ENCODE data around the gene PITPNM3. TPM values are rescaled to one million over a fixed set of nuclear protein-coding genes. Genes with fewer than 3 reads are reported as not detected.

The PITPNM3 gene
- polyA plus RNA-seq, 3 donors, result 0.29 TPM; not detected in 2

DNA sequence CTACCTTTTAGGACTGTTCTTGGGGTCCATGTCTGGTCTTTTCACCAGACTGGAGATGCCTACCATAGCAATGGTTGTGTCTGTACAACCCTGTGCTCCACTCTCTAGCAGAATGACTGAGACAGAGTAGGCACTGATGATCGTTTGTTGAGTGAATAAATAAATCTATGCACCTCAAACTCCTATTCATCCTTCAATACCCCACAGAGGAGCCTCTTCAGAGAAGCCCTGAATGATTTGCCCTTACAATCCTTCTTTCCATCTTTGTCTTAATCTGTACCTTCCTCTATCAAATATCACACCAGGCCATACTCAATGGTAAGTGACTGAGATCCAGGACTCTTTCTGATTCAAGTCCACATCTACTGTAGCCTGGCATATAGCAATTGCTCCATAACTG lies 88.8 kb downstream of the PITPNM3 start:
- Histone ChIP-seq H3K9ac (ENCODE audit: insufficient read depth, low read length, poor library complexity, severe bottlenecking) (no peak overlapping the region), H3K9me3 (replicated peaks in 1 of 2; ENCODE audit: control insufficient read depth in 1 of 2, insufficient read depth in 1 of 2, low read length in 2 of 2) (no peaks in the 10 kb centered on the region), H3K4me1 (ENCODE audit: control insufficient read depth in 1 of 2, insufficient read depth in 2 of 2, low read length in 2 of 2) (no peaks in the 10 kb centered on the region), H4K20me1 (ENCODE audit: insufficient read depth, low read length) (no peaks in the 10 kb centered on the region), H3K36me3 (replicated peaks in 1 of 2; ENCODE audit: control insufficient read depth in 1 of 2, insufficient read depth in 2 of 2, low read length in 2 of 2) (no peaks in the 10 kb centered on the region), H3K27ac (ENCODE audit: low read depth in 1 of 2, low read length in 2 of 2) (no peak overlapping the region), H3K79me2 (ENCODE audit: insufficient read depth, low read length) (no peaks in the 10 kb centered on the region), H3K27me3 (ENCODE audit: control insufficient read depth in 2 of 2, insufficient read depth in 2 of 2, low read length in 2 of 2) (no peaks in the 10 kb centered on the region), H3K4me2 (replicated peaks; ENCODE audit: extremely low read depth, low read length, poor library complexity, severe bottlenecking) (no peak overlapping the region), H3K4me3 (replicated peaks in 1 of 3; ENCODE audit: low read depth in 2 of 3, low read length in 3 of 3) (no peak overlapping the region), H2AFZ (ENCODE audit: insufficient read depth, low read depth, low read length, poor library complexity, severe bottlenecking) (no peak overlapping the region)
- Mint-ChIP-seq H3K4me1 (no peaks in the 10 kb centered on the region), H3K36me3 (no peaks in the 10 kb centered on the region), H3K27ac (no peak overlapping the region), H3K27me3 (ENCODE audit: low read depth in 3 of 3) (peaks cover 2 to 9% (median 6%) of the 10 kb centered on the region in 3 donors), H3K4me3 (no peak overlapping the region), H3K9me3 (no peaks in the 10 kb centered on the region)
- whole genome bisulfite sequencing (ENCODE audit: insufficient coverage), result no CpG with 5 or more reads among the region's 1 CpG
- intact Hi-C loops (cut with micrococcal nuclease), result no loop called here
- DNase-seq, result no peak
- no peak for TF ChIP-seq CTCF (IDR thresholded peaks at IDR 0.05)

- Histone ChIP-seq H3K4me1 (ENCODE audit: control insufficient read depth in 1 of 2, insufficient read depth in 2 of 2, low read length in 2 of 2) (no peaks in the 10 kb centered on the region), H3K79me2 (ENCODE audit: insufficient read depth, low read length) (no peaks in the 10 kb centered on the region), H3K9me3 (replicated peaks in 1 of 2; ENCODE audit: control insufficient read depth in 1 of 2, insufficient read depth in 1 of 2, low read length in 2 of 2) (no peaks in the 10 kb centered on the region), H3K4me2 (replicated peaks; ENCODE audit: extremely low read depth, low read length, poor library complexity, severe bottlenecking) (no peak overlapping the region), H4K20me1 (ENCODE audit: insufficient read depth, low read length) (no peaks in the 10 kb centered on the region), H3K27me3 (ENCODE audit: control insufficient read depth in 2 of 2, insufficient read depth in 2 of 2, low read length in 2 of 2) (no peaks in the 10 kb centered on the region), H3K36me3 (replicated peaks in 1 of 2; ENCODE audit: control insufficient read depth in 1 of 2, insufficient read depth in 2 of 2, low read length in 2 of 2) (no peaks in the 10 kb centered on the region), H3K4me3 (replicated peaks in 1 of 3; ENCODE audit: low read depth in 2 of 3, low read length in 3 of 3) (no peak overlapping the region), H3K27ac (ENCODE audit: low read depth in 1 of 2, low read length in 2 of 2) (no peak overlapping the region), H3K9ac (ENCODE audit: insufficient read depth, low read length, poor library complexity, severe bottlenecking) (no peak overlapping the region), H2AFZ (ENCODE audit: insufficient read depth, low read depth, low read length, poor library complexity, severe bottlenecking) (no peak overlapping the region)
- Mint-ChIP-seq H3K4me3 (no peak overlapping the region), H3K36me3 (no peaks in the 10 kb centered on the region), H3K4me1 (no peaks in the 10 kb centered on the region), H3K27ac (no peak overlapping the region), H3K9me3 (no peaks in the 10 kb centered on the region), H3K27me3 (ENCODE audit: low read depth in 3 of 3) (peaks cover 5 to 12% (median 6%) of the 10 kb centered on the region in 3 donors)
- no peak for TF ChIP-seq CTCF (IDR thresholded peaks at IDR 0.05)
- 81% methylated on average over 14 of the region's 19 CpGs for WGBS (ENCODE audit: insufficient coverage)
- intact Hi-C loops (cut with micrococcal nuclease), result no loop called here
- DNase-seq, result no peak
These were observed 91.0 kb downstream of the PITPNM3 start for GRCh38 chr17:6465206-6466003.
